K562 (cell line): Measurements from ENCODE around the gene PCK1. TPM values are rescaled to one million over a fixed set of nuclear protein-coding genes. Genes with fewer than 3 reads are reported as not detected.

ENCODE experiments used
- ATAC-seq: fragments of 200-7000 bp; cut with Tn5 transposase; 3 replicates; pipeline ENCODE4 v1.9.1; 2020; ENCODE audit warnings: moderate library complexity
- BruUV-seq: library from RNA; stranded (reverse); fragments of 400-500 nt; replicated peaks from 2 replicates; lab custom pipeline; 2021; lab: Mats Ljungman, UMichigan
- CTCF ChIA-PET: fragments of 300-600 bp; formaldehyde crosslinking; extraction: SDS; loops from one replicate; lab custom pipeline; 2021; ENCODE audit warnings: low intra/inter-chr PET ratio; lab: Yijun Ruan, JAX
- POLR2A ChIA-PET: fragments of 300-600, 350-650 bp; sonication (Branson Sonifier 250); formaldehyde crosslinking; extraction: SDS; loops from one replicate; lab custom pipeline; 2021; ENCODE audit warnings: antibody characterized with exemption, inconsistent platforms; lab: Yijun Ruan, JAX
- DNase-seq, 4 experiments: peaks; one replicate each; pipeline versions ENCODE4 v3.0.0 to v3.0.0-alpha.2; 2011 to 2018; ENCODE audit warnings: low spot score in 3 of 4, mixed read lengths in 3 of 4; ENCODE audit errors: extremely low read depth in 1 of 4
- FAIRE-seq: peaks from 2 replicates; lab custom pipeline; 2011; peaks lifted over from hg19 to GRCh38; lab: Jason Lieb, UNC
- H2AFZ ChIP-seq: 2 replicates; pipeline ENCODE4 v1.6.0; 2011; ENCODE audit warnings: low read depth, low read length, control low read depth, inconsistent platforms
- H3K27ac ChIP-seq: fragments of 200-600 bp; 3 replicates; pipeline ENCODE4 v1.8.0; 2011; ENCODE audit warnings: low read depth, mild to moderate bottlenecking, control low read depth, inconsistent platforms, low read length, moderate library complexity, mixed read lengths; ENCODE audit errors: extremely low read depth
- H3K27me3 ChIP-seq, 2 experiments: fragments of 300-600 bp in 1 of 2; 2 replicates in 1 of 2; 3 replicates in 1 of 2; pipeline versions ENCODE4 v1.6.0 to v1.8.0; 2011; ENCODE audit warnings: inconsistent platforms in 2 of 2, low read length in 2 of 2, mild to moderate bottlenecking in 1 of 2, mixed read lengths in 1 of 2, moderate library complexity in 1 of 2; ENCODE audit not compliant: control insufficient read depth in 2 of 2, insufficient read depth in 2 of 2
- H3K36me3 ChIP-seq: fragments of 300-600 bp; 3 replicates; pipeline ENCODE4 v1.8.0; 2011; ENCODE audit warnings: mild to moderate bottlenecking, low read length, inconsistent platforms; ENCODE audit not compliant: control insufficient read depth, insufficient read depth
- H3K4me1 ChIP-seq, 2 experiments: fragments of 200-600 bp in 1 of 2; replicated peaks in 1 of 2; 2 replicates in 1 of 2; 3 replicates in 1 of 2; pipeline versions ENCODE4 v1.5.1 to v1.8.0; 2011; ENCODE audit warnings: inconsistent platforms in 2 of 2, low read length in 2 of 2, mild to moderate bottlenecking in 1 of 2, mixed read lengths in 1 of 2, moderate library complexity in 1 of 2; ENCODE audit not compliant: control insufficient read depth in 2 of 2, insufficient read depth in 2 of 2
- H3K4me2 ChIP-seq: 2 replicates; pipeline ENCODE4 v1.6.1; 2011; ENCODE audit warnings: low read length, control low read depth, inconsistent platforms, mixed read lengths; ENCODE audit not compliant: insufficient read depth
- H3K4me3 ChIP-seq: fragments of 200-600 bp; sonication (generic), shearing (Covaris generic); 2 replicates; pipeline ENCODE4 v1.5.1; 2016; ENCODE audit warnings: control low read depth, inconsistent platforms
- H3K79me2 ChIP-seq: fragments of 200-600 bp; 3 replicates; pipeline ENCODE4 v1.8.0; 2011; ENCODE audit warnings: low read length, inconsistent platforms; ENCODE audit not compliant: control insufficient read depth, insufficient read depth
- H3K9ac ChIP-seq, 2 experiments: 2 replicates each; pipeline versions ENCODE4 v1.6.0 to v1.6.1; 2011; ENCODE audit warnings: low read depth in 2 of 2, low read length in 2 of 2, control low read depth in 1 of 2, inconsistent platforms in 1 of 2, mild to moderate bottlenecking in 1 of 2, mixed read lengths in 1 of 2; ENCODE audit not compliant: insufficient read depth in 1 of 2
- H3K9me1 ChIP-seq: one replicate; pipeline ENCODE4 v1.6.0; 2011; ENCODE audit warnings: inconsistent platforms, mild to moderate bottlenecking, low read length, moderate library complexity; ENCODE audit not compliant: control insufficient read depth, insufficient read depth
- H3K9me3 ChIP-seq: replicated peaks from 2 replicates; pipeline ENCODE4 v1.5.1; 2011; ENCODE audit warnings: low read depth, low read length, inconsistent platforms; ENCODE audit not compliant: control insufficient read depth, insufficient read depth
- H4K20me1 ChIP-seq: replicated peaks from 2 replicates; pipeline ENCODE4 v1.6.1; 2011; ENCODE audit warnings: low read length, inconsistent platforms, mixed read lengths; ENCODE audit not compliant: control insufficient read depth, insufficient read depth
- ATF6 ChIP-seq: sonication (generic); formaldehyde crosslinking; IDR thresholded peaks from 2 replicates; pipeline ENCODE4 v1.4.0; 2020; ENCODE audit warnings: mild to moderate bottlenecking, missing genetic modification reagents
- EP400 ChIP-seq: fragments of 450-650 bp; IDR thresholded peaks from 2 replicates; pipeline ENCODE4 v1.6.1; 2017; ENCODE audit warnings: antibody characterized with exemption, mild to moderate bottlenecking, moderate library complexity
- HIVEP1 ChIP-seq: fragments of 250-450 bp; sonication (Bioruptor Pico); IDR thresholded peaks from 2 replicates; pipeline ENCODE4 v1.4.0; 2020; ENCODE audit warnings: mild to moderate bottlenecking
- HNRNPLL ChIP-seq: fragments of 200-400 bp; formaldehyde crosslinking; IDR thresholded peaks from 2 replicates; pipeline ENCODE4 v1.6.1; 2017; ENCODE audit warnings: low read length, low read depth, mild to moderate bottlenecking; ENCODE audit not compliant: poor library complexity, severe bottlenecking
- ID3 ChIP-seq, 2 experiments: fragments of 250-450 bp in 1 of 2; fragments of 450-650 bp in 1 of 2; sonication (Bioruptor Pico) in 1 of 2; IDR thresholded peaks; 2 replicates each; pipeline versions ENCODE4 v1.6.1 to v1.8.0; 2016 to 2021; ENCODE audit warnings: mild to moderate bottlenecking in 2 of 2, moderate library complexity in 2 of 2, missing compliant biosample characterization in 1 of 2, missing genetic modification characterization in 1 of 2
- IRF1 ChIP-seq: sonication (generic); formaldehyde crosslinking; IDR thresholded peaks from 2 replicates; pipeline ENCODE4 v1.8.0; 2022; ENCODE audit warnings: missing genetic modification reagents, mild to moderate bottlenecking, borderline replicate concordance
- LARP7 ChIP-seq: fragments of 450-650 bp; IDR thresholded peaks from 2 replicates; pipeline ENCODE4 v1.6.1; 2016
- NFIX ChIP-seq: fragments of 250-450 bp; sonication (Bioruptor Pico); IDR thresholded peaks from 2 replicates; pipeline ENCODE4 v1.4.0; 2020; ENCODE audit warnings: low read depth, mild to moderate bottlenecking, moderate library complexity
- SETDB1 ChIP-seq: IDR thresholded peaks from one replicate; pipeline ENCODE4 v1.6.1; 2012; ENCODE audit warnings: low read length, control low read depth, inconsistent platforms
- SMC3 ChIP-seq: conservative IDR thresholded peaks from 2 replicates; pipeline ENCODE4 v1.6.1; 2011; ENCODE audit warnings: low read depth, low read length, improper control_type of control experiment; ENCODE audit not compliant: insufficient read depth
- ZBED1 ChIP-seq: IDR thresholded peaks from 2 replicates; pipeline ENCODE4 v1.6.1; 2014
- ZNF785 ChIP-seq: fragments of 250-450 bp; sonication (Bioruptor Pico); IDR thresholded peaks from 2 replicates; pipeline ENCODE4 v1.4.0; 2020; ENCODE audit warnings: mild to moderate bottlenecking
- WGBS: fragments of 100-300 bp; shearing (Covaris generic); methylation state at CpG from one replicate; pipeline ENCODE4 v1.1.6; 2016; ENCODE audit warnings: low coverage, mixed read lengths; ENCODE audit not compliant: insufficient coverage; ENCODE audit errors: missing lambda C conversion rate; 5-methylcytosine and 5-hydroxymethylcytosine counted together
- in situ Hi-C: fragments of 300-500 bp; cut with MboI; formaldehyde crosslinking; loops from 4 replicates; pipeline ENCODE4 v1.15.0; 2018; ENCODE audit warnings: inconsistent platforms, mixed read lengths
- intact Hi-C: fragments of 100-400 bp; cut with micrococcal nuclease; formaldehyde crosslinking; loops from 2 replicates; pipeline ENCODE4 v1.14.2; 2022
- polyA plus RNA-seq, 8 experiments: library from polyadenylated mRNA; depleted of rRNA in 4 of 8; stranded (reverse) in 5 of 8; unstranded in 3 of 8; fragments of >200 nt; fragmentation: Nextera tagmentation in 2 of 8; fragmentation: Illumina TruSeq in 1 of 8; extraction: Ambion mirVana in 2 of 8; extraction: Trizol in 1 of 8; gene quantifications; 2 replicates each; pipeline versions ENCODE4 v1.2.1 to v1.2.3, GENCODE V29; 2011 to 2014; ENCODE audit warnings: inconsistent platforms in 1 of 8, missing spikeins in 1 of 8
- total RNA-seq, 7 experiments: library from RNA; depleted of rRNA in 6 of 7; stranded (reverse); fragments of >200 nt in 6 of 7; fragmentation: Illumina TruSeq in 2 of 7; extraction: Trizol in 2 of 7; gene quantifications; 2 replicates each; pipeline versions ENCODE4 v1.2.1 to v1.2.3, GENCODE V29; 2011 to 2021; ENCODE audit warnings: low replicate concordance in 1 of 7

The PCK1 gene
- total and polyA plus RNA-seq, 9 of the 15 experiments (the other 6 are each of a cell fraction or from before 2014, with no cell fraction given): 0.05 to 0.73 (median 0.15) TPM

GRCh38 chr20:57539889-57540288, 21.0 kb upstream of the PCK1 start (continued):
- TF ChIP-seq ATF6 (CRISPR knock-in tag) (0 out of 2 replicates have a peak, but pooled peaks have one; percentile 51), ID3 (CRISPR knock-in tag; IDR thresholded peaks at IDR 0.05) (no peak), ID3 (tag; IDR thresholded peaks at IDR 0.05) (peak; percentile 83), HNRNPLL (no peak), IRF1 (CRISPR knock-in tag) (peak; percentile 83; the same call in 1 of the 2 replicates)

- no peak for FAIRE-seq
- POLR2A ChIA-PET: interaction anchor here (0.6 to 2.3 kb wide), 6 partner anchors 8 to 152 kb away, joined by 3 to 5 read pairs (median 3); no protein-coding TSS in a partner anchor
- no peak for ATAC-seq
- no peaks in the 10 kb centered on the region for H3K79me2 ChIP-seq
- no peak overlapping the region for H3K4me3 ChIP-seq
- no peaks in the 10 kb centered on the region for H3K27me3 ChIP-seq
- no TSS peak for BruUV-seq
- H4K20me1 ChIP-seq: no peaks in the 10 kb centered on the region
- H3K4me1 ChIP-seq: peaks cover 10 to 19% of the 10 kb centered on the region in 2 experiments; a peak in 4 of 5 replicates
- in situ Hi-C loops: no loop called here
- H3K9ac ChIP-seq: no peak overlapping the region
- no peaks in the 10 kb centered on the region for H3K9me1 ChIP-seq
- peaks cover 14% of the 10 kb centered on the region for H3K9me3 ChIP-seq
- CTCF ChIA-PET: no interaction called here
- 35% methylated on average over 17 of the region's 17 CpGs for WGBS
- no peaks in the 10 kb centered on the region; the same call in 2 of the 3 replicates for H3K36me3 ChIP-seq
- no peak overlapping the region for H3K27ac ChIP-seq
- TF ChIP-seq NFIX (CRISPR knock-in tag) (no peak), SMC3 (no peak), ZNF785 (CRISPR knock-in tag) (no peak), LARP7 (no peak), ZBED1 (no peak), HIVEP1 (no peak), SETDB1 (no peak), EP400 (no peak)
- no peak for DNase-seq
- no peak overlapping the region for H2AFZ ChIP-seq
- intact Hi-C loops: no loop called here
- no peak overlapping the region for H3K4me2 ChIP-seq
Measured at GRCh38 chr20:57540890-57541580, 19.9 kb upstream of the PCK1 start.
